HG02970 (cell line): ENCODE measurements around the gene PTMS.

Experiments used
- ATAC-seq: cut with Tn5 transposase; IDR thresholded peaks from one replicate; pipeline ENCODE4 v1.9.1; 2021; ENCODE audit warnings: mild to moderate bottlenecking, moderate library complexity, moderate number of reproducible peaks; ENCODE audit not compliant: unreplicated experiment, low FRiP score

PTMS gene

DNA sequence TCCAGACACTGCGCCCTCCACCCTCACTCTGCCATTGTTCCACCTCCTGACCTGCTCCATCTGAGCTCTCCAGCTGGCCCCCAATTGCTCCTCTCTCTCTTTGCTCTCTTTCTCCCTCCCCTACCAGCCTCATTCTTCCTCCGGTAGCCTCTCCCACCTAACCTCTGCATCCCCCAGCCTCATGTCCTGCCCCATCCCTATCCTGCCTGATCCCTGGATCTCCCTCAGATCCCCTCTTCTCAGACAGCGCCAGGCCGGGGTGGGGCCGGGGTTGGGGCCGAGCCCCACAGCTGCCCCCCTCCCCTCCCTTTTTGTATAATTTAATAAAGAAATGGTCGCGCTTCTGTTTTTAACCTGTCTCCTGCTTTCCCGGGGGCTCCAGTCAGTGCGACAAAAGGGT is 4.4 kb downstream of the PTMS start:
- no peak for ATAC-seq

GRCh38 chr12:6771091-6771495 is 4.9 kb downstream of the PTMS start:
- no peak for ATAC-seq

GRCh38 chr12:6771509-6772330 is 5.6 kb downstream of the PTMS start:
- no peak for ATAC-seq

GRCh38 chr12:6772331-6772695 is 6.2 kb downstream of the PTMS start, which contains the start of gene LAG3:
LAG3 (plus strand) TSS chr12:6772520; CDS start chr12:6772853, 333 bp downstream.
- ATAC-seq = no peak

GRCh38 chr12:6772726-6773589 is 6.8 kb downstream of the PTMS start:
- no peak for ATAC-seq

- ATAC-seq = no peak
These were observed 7.6 kb downstream of the PTMS start for GRCh38 chr12:6773590-6774351.

DNA sequence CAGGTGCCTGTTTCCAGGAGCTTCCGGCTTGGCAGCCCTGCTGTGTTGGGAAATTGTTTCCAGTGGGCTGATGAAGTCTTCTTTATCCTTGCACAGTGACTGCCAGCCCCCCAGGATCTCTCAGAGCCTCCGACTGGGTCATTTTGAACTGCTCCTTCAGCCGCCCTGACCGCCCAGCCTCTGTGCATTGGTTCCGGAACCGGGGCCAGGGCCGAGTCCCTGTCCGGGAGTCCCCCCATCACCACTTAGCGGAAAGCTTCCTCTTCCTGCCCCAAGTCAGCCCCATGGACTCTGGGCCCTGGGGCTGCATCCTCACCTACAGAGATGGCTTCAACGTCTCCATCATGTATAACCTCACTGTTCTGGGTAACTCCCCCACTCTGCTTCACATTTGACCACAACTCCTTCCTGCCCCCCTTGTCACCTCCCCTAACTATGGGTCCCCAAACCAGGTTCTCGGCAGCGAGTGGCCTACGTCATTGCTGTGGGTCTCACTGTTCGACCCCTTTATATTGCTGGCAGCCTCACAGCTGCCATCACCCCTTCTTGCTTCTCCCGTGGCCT is 8.4 kb downstream of the PTMS start:
- ATAC-seq = no peak

GRCh38 chr12:6775185-6776174 is 9.3 kb downstream of the PTMS start:
- ATAC-seq = no peak

- no peak for ATAC-seq
These were observed 11.2 kb downstream of the PTMS start for GRCh38 chr12:6777386-6777785.

DNA sequence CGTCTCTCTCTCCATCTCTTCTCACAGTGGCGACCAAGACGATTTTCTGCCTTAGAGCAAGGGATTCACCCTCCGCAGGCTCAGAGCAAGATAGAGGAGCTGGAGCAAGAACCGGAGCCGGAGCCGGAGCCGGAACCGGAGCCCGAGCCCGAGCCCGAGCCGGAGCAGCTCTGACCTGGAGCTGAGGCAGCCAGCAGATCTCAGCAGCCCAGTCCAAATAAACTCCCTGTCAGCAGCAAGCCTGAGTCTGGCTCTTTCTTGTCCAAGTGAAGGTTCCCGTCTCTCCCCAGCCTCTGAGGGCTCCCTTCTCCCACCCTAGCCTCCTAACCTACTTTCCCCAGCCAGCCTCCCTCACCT is 12.0 kb downstream of the PTMS start:
- no peak for ATAC-seq

DNA sequence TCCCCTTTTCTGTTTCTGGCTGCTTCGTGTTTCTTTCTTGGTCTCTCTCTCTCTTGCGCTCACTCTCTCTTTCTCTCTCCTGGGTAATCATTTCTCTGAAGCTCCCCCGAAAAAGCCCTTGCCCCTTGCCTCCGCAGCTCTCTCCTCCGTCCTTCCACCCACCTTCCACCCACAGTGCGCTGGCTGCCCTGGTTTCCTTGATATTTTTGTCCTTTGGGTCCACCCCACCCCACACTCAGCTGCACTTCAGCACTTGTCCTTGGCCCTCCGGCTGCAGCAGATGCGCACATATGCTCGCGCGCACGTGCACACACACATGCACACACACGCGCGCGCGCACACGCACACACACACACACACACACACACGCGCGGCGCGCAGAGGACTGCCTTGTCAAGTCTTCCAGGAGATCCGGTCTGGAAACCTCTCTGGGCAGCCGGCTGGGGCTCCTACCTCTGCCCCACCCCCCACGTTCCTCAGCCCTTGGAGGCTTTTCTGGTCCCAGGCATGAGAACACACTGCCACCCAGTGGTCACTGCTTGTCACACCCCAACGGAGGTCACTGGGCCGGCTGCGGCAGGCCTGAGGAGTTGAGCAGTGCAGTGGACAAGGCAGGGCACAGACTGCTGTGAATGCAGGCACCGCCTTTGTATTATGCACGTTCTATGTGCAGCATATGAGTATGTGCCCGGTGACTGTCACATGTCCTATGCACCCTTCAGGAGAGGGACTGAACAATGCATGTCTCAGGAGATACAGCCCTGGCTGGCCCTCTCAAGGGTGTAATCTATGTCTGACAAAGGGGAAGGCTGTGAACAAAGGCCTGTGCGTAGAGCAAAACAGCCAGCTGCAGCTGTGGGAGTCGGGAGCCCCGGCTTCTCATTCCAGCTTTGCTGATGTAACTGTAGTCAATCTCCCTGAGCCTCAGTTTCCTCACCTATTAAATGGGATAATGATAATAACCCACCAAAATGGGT is 12.7 kb downstream of the PTMS start:
- peak; percentile 66 for ATAC-seq

DNA sequence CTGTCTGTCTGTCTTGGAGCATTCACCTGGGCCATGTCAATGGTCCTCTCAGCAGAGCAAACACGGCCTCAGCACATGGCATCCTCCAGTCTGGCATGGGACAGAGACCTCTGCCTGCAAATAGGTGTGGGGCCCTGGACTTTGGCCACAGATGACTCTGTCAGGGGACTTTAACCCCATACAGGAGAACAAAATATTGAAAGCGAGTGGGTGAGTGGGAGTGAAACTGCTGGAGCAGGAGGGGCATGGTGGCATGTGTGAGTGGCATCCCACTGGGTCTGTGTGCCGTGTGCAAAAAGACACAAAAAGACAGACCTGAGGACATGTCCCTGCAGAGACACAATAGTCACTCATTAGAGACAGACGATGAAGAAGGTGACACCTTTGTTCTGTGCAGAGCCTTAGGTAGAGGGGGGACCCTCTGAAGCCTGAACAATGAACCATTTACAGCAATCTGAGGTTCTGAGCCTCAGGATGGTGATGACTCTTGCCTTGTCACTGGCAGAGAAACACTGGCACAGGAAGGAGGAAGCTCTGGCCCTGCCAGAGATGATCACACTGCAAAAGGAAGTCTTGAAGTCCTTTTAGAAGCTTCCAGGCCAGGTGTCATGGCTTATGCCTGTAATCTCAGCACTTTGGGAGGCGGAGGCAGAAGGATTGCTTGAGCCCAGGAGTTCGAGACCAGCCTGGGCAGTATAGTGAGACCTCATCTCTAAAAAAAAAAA is 13.7 kb downstream of the PTMS start:
- no peak for ATAC-seq

DNA sequence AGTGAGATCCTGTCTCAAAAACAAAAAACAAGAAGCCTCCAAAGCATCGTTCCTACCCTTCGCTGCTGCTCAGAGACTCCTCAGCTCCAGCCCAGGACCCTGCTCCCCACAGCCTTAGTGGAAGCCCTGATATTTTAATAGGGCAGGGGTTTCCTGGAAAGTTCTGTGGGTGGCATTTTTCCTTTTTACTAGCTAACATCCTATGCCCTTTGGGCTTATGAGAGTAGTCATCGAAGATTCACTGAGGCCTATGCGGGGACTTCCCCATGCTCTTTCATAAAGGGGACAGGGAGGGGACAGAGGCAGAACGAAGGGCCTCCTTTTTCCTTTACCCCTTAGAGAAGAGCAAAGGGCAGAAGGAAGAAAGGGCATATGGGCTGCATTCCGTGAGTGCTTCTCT is 14.4 kb downstream of the PTMS start:
- ATAC-seq = no peak

- ATAC-seq = no peak
These were observed 16.0 kb downstream of the PTMS start for GRCh38 chr12:6782119-6782518.

DNA sequence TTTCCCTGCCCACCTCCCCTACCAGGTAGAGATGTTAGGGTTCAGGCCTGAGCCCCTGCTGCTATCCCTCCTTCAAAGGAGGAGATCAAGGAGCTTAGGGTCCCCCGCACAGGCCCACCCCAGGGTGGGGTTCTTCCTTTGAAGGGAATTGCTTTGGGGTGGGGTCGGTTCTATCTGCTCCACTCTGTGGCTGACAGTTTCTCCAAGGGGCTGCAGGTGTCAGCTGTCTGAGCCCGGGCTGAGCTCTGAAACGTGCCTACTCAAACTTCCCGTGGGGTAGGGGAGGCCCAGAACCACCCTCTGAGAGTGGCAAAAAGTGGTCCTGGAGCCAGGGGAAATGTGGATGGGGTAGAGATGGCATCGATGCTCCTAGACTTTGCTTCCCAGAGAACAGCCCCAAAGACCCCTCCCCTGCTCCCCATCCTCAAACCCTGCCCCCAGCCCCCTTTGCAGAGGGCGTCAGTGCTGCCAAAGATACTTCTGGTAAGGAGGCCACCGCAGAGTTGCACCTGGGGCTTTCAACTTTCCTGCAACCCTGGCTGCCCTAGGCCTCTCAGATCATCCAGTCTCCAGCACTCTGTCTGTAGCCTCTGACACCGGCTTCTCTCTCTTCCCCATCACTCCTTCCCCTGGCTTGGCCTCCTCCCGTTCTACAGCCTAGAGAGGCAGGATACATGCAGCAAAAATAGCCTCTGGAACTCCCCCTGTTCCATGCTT is 16.8 kb downstream of the PTMS start:
- ATAC-seq = no peak

DNA sequence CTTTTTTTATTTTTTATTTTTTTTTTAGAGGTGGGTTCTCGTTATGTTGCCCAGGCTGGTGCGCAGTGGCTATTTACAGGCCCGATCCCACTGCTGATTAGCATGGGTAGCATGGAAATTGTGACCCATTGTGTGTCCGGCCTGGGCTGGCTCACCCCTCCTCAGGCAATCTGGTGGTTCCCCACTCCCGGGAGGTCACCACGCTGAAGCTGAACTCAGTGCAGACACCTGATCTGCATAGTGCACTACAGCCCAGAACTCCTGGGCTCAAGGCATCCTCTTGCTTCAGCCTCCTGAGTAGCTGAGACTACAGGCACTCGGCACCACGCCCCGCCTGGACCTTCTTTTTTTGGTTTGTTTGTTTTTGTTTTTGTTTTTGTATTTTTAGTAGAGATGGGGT is 17.7 kb downstream of the PTMS start:
- ATAC-seq = no peak

DNA sequence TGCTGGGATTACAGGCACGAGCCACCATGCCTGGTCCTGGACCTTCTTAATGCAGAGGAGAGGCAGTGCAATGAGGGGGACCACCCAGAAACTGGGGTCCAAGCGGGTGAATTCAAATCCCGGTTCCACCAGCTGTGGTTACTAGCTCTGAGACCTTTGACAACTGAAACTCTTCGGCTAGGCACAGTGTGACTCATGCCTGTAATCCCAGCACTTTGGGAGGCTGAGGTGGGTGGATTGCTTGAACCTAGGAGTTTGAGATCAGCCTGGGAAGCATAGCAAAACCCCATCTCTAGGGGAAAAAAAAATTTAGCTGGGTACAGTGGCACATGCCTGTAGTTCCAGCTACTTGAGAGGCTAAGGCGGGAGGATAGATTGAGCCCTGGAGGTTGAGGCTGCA is 18.1 kb downstream of the PTMS start:
- ATAC-seq = no peak
